HuH-7.5 (cell line): ENCODE measurements around the gene KIF4B.
"Not testable (repeated sequence)": the region's sequence is repeated elsewhere in the genome, so short reads cannot be mapped to it uniquely, and the experiment has no call there.

Experiments used
- DNase-seq: peaks from one replicate; pipeline ENCODE4 v3.0.0; 2011; ENCODE audit warnings: low spot score

Gene KIF4B

GRCh38 chr5:155013526-155013925, at the start of gene KIF4B:
TSS of gene KIF4B (plus strand) at chr5:155013755. CDS start at chr5:155013860, 105 bp downstream.
- DNase-seq, result no peak

GRCh38 chr5:154966081-154966841, 47.3 kb upstream of the KIF4B start:
- no peak for DNase-seq

- no peak for DNase-seq
These were observed 46.7 kb upstream of the KIF4B start for GRCh38 chr5:154966874-154967273.

GRCh38 chr5:154967421-154968024, 46.0 kb upstream of the KIF4B start:
- DNase-seq, result no peak

- no peak for DNase-seq
These were observed 44.6 kb upstream of the KIF4B start for GRCh38 chr5:154968953-154969352.

- DNase-seq, result no peak
These were observed 42.8 kb upstream of the KIF4B start for GRCh38 chr5:154970759-154971158.

- no peak for DNase-seq
These were observed 42.1 kb upstream of the KIF4B start for GRCh38 chr5:154971501-154971900.

GRCh38 chr5:154972476-154973080, 41.0 kb upstream of the KIF4B start:
- DNase-seq, result peak; percentile 23

GRCh38 chr5:154976082-154976481, 37.5 kb upstream of the KIF4B start:
- DNase-seq, result not testable (repeated sequence)

- DNase-seq, result no peak
These were observed 36.1 kb upstream of the KIF4B start for GRCh38 chr5:154977409-154977808.

- not testable (repeated sequence) for DNase-seq
These were observed 35.3 kb upstream of the KIF4B start for GRCh38 chr5:154978294-154978693.

- no peak for DNase-seq
These were observed 28.5 kb upstream of the KIF4B start for GRCh38 chr5:154984946-154985516.

- DNase-seq, result no peak
These were observed 27.4 kb upstream of the KIF4B start for GRCh38 chr5:154986151-154986550.

GRCh38 chr5:154989626-154990025, 23.9 kb upstream of the KIF4B start:
- DNase-seq, result no peak

- no peak for DNase-seq
These were observed 20.1 kb upstream of the KIF4B start for GRCh38 chr5:154993461-154993860.

GRCh38 chr5:154995679-154996078, 17.9 kb upstream of the KIF4B start:
- no peak for DNase-seq

- DNase-seq, result no peak
These were observed 15.8 kb upstream of the KIF4B start for GRCh38 chr5:154997746-154998145.

- DNase-seq, result no peak
These were observed 13.7 kb upstream of the KIF4B start for GRCh38 chr5:154999865-155000264.

- no peak for DNase-seq
These were observed 12.0 kb upstream of the KIF4B start for GRCh38 chr5:155001523-155001922.

- not testable (repeated sequence) for DNase-seq
These were observed 10.8 kb upstream of the KIF4B start for GRCh38 chr5:155002722-155003121.

GRCh38 chr5:155004138-155004744, 9.3 kb upstream of the KIF4B start:
- no peak for DNase-seq

- DNase-seq, result not testable (repeated sequence)
These were observed 7.3 kb upstream of the KIF4B start for GRCh38 chr5:155006265-155006664.
